Dendritic cell treated with granulocyte-macrophage colony-stimulating factor and Interleukin-4, amounts not matched to agents 40 ng/mL and 50 ng/mL, for 4 days (primary cell): ENCODE measurements around the gene TMEM178B.

ENCODE experiments used
- H3K27ac Mint-ChIP-seq: one replicate; pipeline ENCODE4 v1.8.0; 2022; ENCODE audit warnings: mild to moderate bottlenecking, mixed read lengths
- H3K27me3 Mint-ChIP-seq: one replicate; pipeline ENCODE4 v1.8.0; 2022; ENCODE audit warnings: mild to moderate bottlenecking, mixed read lengths
- H3K36me3 Mint-ChIP-seq: one replicate; pipeline ENCODE4 v1.8.0; 2022; ENCODE audit warnings: low read depth, mixed read lengths
- H3K4me1 Mint-ChIP-seq: one replicate; pipeline ENCODE4 v1.8.0; 2022; ENCODE audit warnings: low read depth, mixed read lengths
- H3K4me3 Mint-ChIP-seq: one replicate; pipeline ENCODE4 v1.8.0; 2022; ENCODE audit warnings: mild to moderate bottlenecking, moderate library complexity, mixed read lengths
- H3K9me3 Mint-ChIP-seq: one replicate; pipeline ENCODE4 v1.8.0; 2022; ENCODE audit warnings: mixed read lengths
- intact Hi-C: fragments of 100-400 bp; cut with micrococcal nuclease; formaldehyde crosslinking; loops from one replicate; pipeline ENCODE4 v1.15.0; 2022

Gene TMEM178B

DNA sequence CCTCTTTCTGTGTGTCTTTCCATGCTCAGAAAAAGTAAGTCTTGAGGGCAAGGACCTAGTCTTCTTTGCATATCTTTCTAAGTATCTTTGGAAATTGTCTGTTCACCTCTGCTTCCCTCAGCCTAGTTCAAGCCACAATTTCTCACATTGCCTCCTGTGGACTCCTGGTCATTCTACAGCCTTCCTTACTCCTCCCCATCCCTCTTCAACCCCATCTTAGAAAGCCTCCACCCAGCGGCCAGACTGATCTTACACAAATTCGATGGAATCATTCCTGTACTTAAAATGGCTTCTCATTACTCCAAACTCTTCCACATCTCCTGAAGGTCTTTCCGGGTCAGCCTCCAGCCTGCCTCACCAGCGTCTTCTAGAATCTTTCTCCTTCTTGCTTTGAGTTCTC lies 453.2 kb downstream of the TMEM178B start:
- H3K4me3 Mint-ChIP-seq, result no peak overlapping the region
- peaks cover 8% of the 10 kb centered on the region for H3K27me3 Mint-ChIP-seq
- no peaks in the 10 kb centered on the region for H3K4me1 Mint-ChIP-seq
- H3K9me3 Mint-ChIP-seq, result no peaks in the 10 kb centered on the region
- H3K36me3 Mint-ChIP-seq, result no peaks in the 10 kb centered on the region
- intact Hi-C loops, result no loop called here
- no peak overlapping the region for H3K27ac Mint-ChIP-seq

DNA sequence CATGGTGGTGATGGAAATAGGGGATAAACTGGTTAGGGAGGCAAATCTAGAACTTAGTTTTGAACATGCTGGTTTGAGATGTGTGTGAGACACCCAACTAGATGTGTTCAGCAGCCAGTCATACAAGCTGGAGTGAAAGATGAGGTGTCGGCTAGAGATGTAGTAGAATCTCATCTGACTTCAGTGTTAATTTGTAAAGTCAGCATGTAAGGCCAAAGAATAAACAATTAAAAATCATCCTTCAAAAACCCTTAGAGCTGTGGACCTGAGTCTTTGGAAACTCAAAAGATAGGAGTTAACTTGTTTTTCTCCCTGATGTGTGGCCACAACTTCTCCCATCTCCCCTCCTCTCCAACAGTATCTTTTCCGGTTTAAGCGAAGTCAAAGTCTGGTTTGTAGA lies 454.5 kb downstream of the TMEM178B start:
- Mint-ChIP-seq H3K4me1 (no peaks in the 10 kb centered on the region), H3K36me3 (no peaks in the 10 kb centered on the region), H3K4me3 (no peak overlapping the region), H3K27me3 (peaks cover 8% of the 10 kb centered on the region), H3K27ac (no peak overlapping the region), H3K9me3 (no peaks in the 10 kb centered on the region)
- intact Hi-C loops, result no loop called here
